NCI-H526 (cell line): ENCODE measurements around the gene ADGRF1.
A peak's percentile ranks its signal among the peaks of the same experiment; 100 is the strongest.
"Not testable (repeated sequence)": the region's sequence is repeated elsewhere in the genome, so short reads cannot be mapped to it uniquely, and the experiment has no call there.

Experiments
- DNase-seq, 2 experiments: peaks; one replicate each; lab custom pipeline; 2025; lab: John Stamatoyannopoulos, UW

Gene ADGRF1

GRCh38 chr6:47022191-47022590 is 19.9 kb downstream of the ADGRF1 start:
- DNase-seq, result no peak

GRCh38 chr6:47019941-47020340 is 22.2 kb downstream of the ADGRF1 start:
- no peak for DNase-seq

- DNase-seq, result peak; percentile 93 to 94
These were observed 25.2 kb downstream of the ADGRF1 start for GRCh38 chr6:47016909-47017308.

GRCh38 chr6:47016261-47016660 is 25.9 kb downstream of the ADGRF1 start:
- peak; percentile 95 to 98 for DNase-seq

GRCh38 chr6:47014401-47014800 is 27.7 kb downstream of the ADGRF1 start:
- peak in 1 of 2 experiments; percentile 12 for DNase-seq

GRCh38 chr6:47009583-47009982 is 32.5 kb downstream of the ADGRF1 start:
- no peak for DNase-seq

- DNase-seq, result no peak
These were observed 33.8 kb downstream of the ADGRF1 start for GRCh38 chr6:47008397-47008763.

- no peak for DNase-seq
These were observed 34.3 kb downstream of the ADGRF1 start for GRCh38 chr6:47007657-47008396.

- DNase-seq, result no peak
These were observed 36.6 kb downstream of the ADGRF1 start for GRCh38 chr6:47005486-47005885.

- DNase-seq, result no peak
These were observed 37.7 kb downstream of the ADGRF1 start for GRCh38 chr6:47004463-47004862.

GRCh38 chr6:47000842-47001241 is 41.3 kb downstream of the ADGRF1 start:
- no peak for DNase-seq

GRCh38 chr6:46998436-46999017 is 43.6 kb downstream of the ADGRF1 start:
- peak; percentile 68 to 71 for DNase-seq

GRCh38 chr6:46997646-46998045 is 44.5 kb downstream of the ADGRF1 start:
- DNase-seq, result no peak

- no peak for DNase-seq
These were observed 45.1 kb downstream of the ADGRF1 start for GRCh38 chr6:46996860-46997641.

- no peak for DNase-seq
These were observed 47.2 kb downstream of the ADGRF1 start for GRCh38 chr6:46994933-46995332.

GRCh38 chr6:46993846-46994245 is 48.3 kb downstream of the ADGRF1 start:
- no peak for DNase-seq

- not testable (repeated sequence) for DNase-seq
These were observed 49.7 kb downstream of the ADGRF1 start for GRCh38 chr6:46992391-46992790.

GRCh38 chr6:46990818-46991510 is 51.2 kb downstream of the ADGRF1 start:
- peak; percentile 70 to 76 for DNase-seq

GRCh38 chr6:46990031-46990644 is 52.0 kb downstream of the ADGRF1 start:
- peak in 1 of 2 experiments; percentile 47 for DNase-seq

GRCh38 chr6:46989398-46989797 is 52.7 kb downstream of the ADGRF1 start:
- DNase-seq, result no peak

GRCh38 chr6:46985943-46986342 is 56.2 kb downstream of the ADGRF1 start:
- no peak for DNase-seq

GRCh38 chr6:46983007-46983411 is 59.1 kb downstream of the ADGRF1 start:
- peak; percentile 50 to 64 for DNase-seq
